Spleen (tissue), 7 donors: ENCODE measurements around the gene EXOC6B.

ENCODE experiments used
- CTCF ChIP-seq, 11 experiments: fragments of 200-600 bp in 7 of 11; fragments of 450-650 bp in 4 of 11; sonication (generic) in 4 of 11; IDR thresholded peaks in 8 of 11; conservative IDR thresholded peaks in 3 of 11; 1 replicate in 7 of 11; 2 replicates in 4 of 11; pipeline versions ENCODE4 v1.4.0 to v1.8.0; 2016 to 2021; ENCODE audit warnings: antibody characterized with exemption in 11 of 11, inconsistent platforms in 4 of 11, mild to moderate bottlenecking in 1 of 11
- POLR2A ChIP-seq, 3 donors: fragments of 450-650 bp; IDR thresholded peaks; one replicate each; pipeline ENCODE4 v1.5.1; 2017; ENCODE audit warnings: antibody characterized with exemption in 3 of 3, mild to moderate bottlenecking in 1 of 3
- donor health status: DM: no; HTN: no; CAD: no; lungs with moderate emphysema.
- donor health status: DM: no; HTN: no; CAD: no.
- donor health status: DM: no; HTN: no; CAD: no.

- TF ChIP-seq POLR2A (IDR thresholded peaks at IDR 0.05) (no peak), CTCF (IDR thresholded peaks at IDR 0.05 in 8 of 11, conservative IDR thresholded peaks at IDR 0.05 in 3 of 11) (no peak)
These were observed 653.4 kb downstream of the EXOC6B start for GRCh38 chr2:72172478-72172877.
